GM21529 (cell line): ENCODE results near the gene ACKR4.
"Not testable (repeated sequence)": the region's sequence is repeated elsewhere in the genome, so short reads cannot be mapped to it uniquely, and the experiment has no call there.

Experiments
- ATAC-seq: cut with Tn5 transposase; IDR thresholded peaks from one replicate; pipeline ENCODE4 v1.9.1; 2021; ENCODE audit not compliant: unreplicated experiment

ACKR4 gene

GRCh38 chr3:132638706-132639105 is 41.6 kb downstream of the ACKR4 start:
- ATAC-seq: no peak

GRCh38 chr3:132641427-132641826 is 44.4 kb downstream of the ACKR4 start:
- not testable (repeated sequence) for ATAC-seq

DNA sequence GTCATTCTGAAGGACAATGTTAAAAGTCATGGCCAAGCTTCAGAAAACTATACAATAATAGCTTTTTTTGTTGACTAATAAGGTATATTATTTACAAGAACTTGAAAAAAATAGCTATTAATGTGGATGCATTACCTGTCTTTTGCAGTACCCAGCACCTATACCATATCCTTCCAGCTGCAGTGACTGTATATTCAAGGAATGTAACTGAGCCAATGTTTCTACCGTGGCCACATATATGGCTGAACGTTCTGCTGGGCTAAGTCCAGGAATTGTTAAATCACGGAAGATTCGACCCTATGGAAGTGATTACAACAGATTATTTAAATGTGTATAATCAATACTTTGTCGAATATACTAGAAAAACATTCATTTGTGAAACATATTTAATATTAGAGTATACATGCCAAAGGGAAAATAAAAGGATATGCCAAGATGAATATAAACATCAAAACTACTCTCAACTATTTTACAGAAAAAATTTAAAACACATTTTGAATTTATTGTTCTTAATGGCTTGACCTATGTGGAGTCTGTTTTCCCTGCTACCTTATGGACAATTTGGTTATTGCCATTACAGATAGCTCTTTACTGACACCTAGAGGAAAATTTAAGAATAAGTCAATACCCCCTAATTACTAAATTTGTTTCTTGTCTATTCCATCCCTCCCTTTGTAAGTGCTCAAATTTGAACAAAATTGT is 44.9 kb downstream of the ACKR4 start:
- ATAC-seq: no peak

- no peak for ATAC-seq
These were observed 45.4 kb downstream of the ACKR4 start for GRCh38 chr3:132642539-132642847.

DNA sequence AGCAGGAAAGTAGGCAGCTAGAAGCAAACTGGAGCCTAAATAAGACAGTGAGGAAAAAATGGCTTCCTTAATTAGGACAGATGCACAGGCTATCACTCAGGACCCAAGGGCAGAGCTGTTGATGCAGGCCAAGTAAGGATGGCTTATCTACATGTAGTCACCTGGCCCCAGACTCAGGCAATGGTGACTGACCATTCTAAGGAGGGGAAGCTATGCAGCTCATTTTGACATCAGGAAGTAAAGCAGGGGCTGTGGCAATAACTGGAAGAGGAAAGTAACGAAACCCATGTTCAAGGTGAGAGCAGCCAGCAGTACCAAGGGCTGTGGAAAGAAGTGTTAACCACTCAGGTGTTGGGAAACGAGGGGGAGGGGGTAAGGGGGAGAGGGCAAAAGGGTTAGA is 46.3 kb downstream of the ACKR4 start:
- ATAC-seq: no peak

GRCh38 chr3:132645058-132645457 is 48.0 kb downstream of the ACKR4 start:
- ATAC-seq: no peak

DNA sequence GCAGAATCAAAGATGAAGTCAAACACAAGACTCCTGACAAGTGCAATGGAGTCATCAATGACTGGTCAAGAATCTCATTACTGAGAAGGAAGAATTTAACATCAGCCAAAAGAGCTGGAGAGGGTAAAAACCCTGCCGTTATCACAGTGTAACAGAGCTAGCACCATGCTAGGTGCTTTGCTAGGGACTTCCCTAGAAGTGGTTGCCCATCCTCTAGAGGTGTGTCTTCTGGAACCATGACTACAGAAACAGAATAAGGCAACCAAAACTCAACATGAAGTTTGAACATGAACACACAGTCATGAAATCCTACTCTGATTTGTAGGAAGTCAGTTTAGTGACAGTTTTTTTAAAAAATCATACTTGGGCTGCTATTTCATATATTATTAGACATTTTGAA is 53.1 kb downstream of the ACKR4 start:
- no peak for ATAC-seq
